ENCODE results near the gene SYNDIG1.

GRCh38 chr20:24617080-24617432 is 147.6 kb downstream of the SYNDIG1 start:
- TF ChIP-seq FOS (IDR thresholded peaks at IDR 0.05; ENCODE audit: low read depth, low read length) (no peak), POLR2A (IDR thresholded peaks at IDR 0.05; ENCODE audit: low read depth, low read length) (no peak), SMC3 (IDR thresholded peaks at IDR 0.05; ENCODE audit: low read depth, low read length) (no peak), MXI1 (IDR thresholded peaks at IDR 0.05; ENCODE audit: borderline replicate concordance, low read depth, low read length) (no peak), NFE2L2 (IDR thresholded peaks at IDR 0.05; ENCODE audit: low read depth, low read length) (no peak), CHD1 (IDR thresholded peaks at IDR 0.05; ENCODE audit: low read depth, low read length) (no peak), RAD21 (IDR thresholded peaks at IDR 0.05; ENCODE audit: low read length) (no peak), USF2 (IDR thresholded peaks at IDR 0.05; ENCODE audit: low read depth, low read length) (no peak), MAZ (IDR thresholded peaks at IDR 0.05; ENCODE audit: borderline replicate concordance, low read depth, low read length) (no peak), CEBPB (IDR thresholded peaks at IDR 0.05; ENCODE audit: low read depth, low read length) (no peak), RCOR1 (IDR thresholded peaks at IDR 0.05; ENCODE audit: insufficient replicate concordance, low read length) (no peak), MAFK (IDR thresholded peaks at IDR 0.05; ENCODE audit: low read depth, low read length) (no peak)
- TF ChIP-seq, protein P1, sequence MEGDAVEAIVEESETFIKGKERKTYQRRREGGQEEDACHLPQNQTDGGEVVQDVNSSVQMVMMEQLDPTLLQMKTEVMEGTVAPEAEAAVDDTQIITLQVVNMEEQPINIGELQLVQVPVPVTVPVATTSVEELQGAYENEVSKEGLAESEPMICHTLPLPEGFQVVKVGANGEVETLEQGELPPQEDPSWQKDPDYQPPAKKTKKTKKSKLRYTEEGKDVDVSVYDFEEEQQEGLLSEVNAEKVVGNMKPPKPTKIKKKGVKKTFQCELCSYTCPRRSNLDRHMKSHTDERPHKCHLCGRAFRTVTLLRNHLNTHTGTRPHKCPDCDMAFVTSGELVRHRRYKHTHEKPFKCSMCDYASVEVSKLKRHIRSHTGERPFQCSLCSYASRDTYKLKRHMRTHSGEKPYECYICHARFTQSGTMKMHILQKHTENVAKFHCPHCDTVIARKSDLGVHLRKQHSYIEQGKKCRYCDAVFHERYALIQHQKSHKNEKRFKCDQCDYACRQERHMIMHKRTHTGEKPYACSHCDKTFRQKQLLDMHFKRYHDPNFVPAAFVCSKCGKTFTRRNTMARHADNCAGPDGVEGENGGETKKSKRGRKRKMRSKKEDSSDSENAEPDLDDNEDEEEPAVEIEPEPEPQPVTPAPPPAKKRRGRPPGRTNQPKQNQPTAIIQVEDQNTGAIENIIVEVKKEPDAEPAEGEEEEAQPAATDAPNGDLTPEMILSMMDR (conservative IDR thresholded peaks at IDR 0.05; ENCODE audit: low read depth, low read length), result no peak
- TF ChIP-seq, protein P2, sequence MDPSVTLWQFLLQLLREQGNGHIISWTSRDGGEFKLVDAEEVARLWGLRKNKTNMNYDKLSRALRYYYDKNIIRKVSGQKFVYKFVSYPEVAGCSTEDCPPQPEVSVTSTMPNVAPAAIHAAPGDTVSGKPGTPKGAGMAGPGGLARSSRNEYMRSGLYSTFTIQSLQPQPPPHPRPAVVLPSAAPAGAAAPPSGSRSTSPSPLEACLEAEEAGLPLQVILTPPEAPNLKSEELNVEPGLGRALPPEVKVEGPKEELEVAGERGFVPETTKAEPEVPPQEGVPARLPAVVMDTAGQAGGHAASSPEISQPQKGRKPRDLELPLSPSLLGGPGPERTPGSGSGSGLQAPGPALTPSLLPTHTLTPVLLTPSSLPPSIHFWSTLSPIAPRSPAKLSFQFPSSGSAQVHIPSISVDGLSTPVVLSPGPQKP (IDR thresholded peaks at IDR 0.05; ENCODE audit: borderline replicate concordance, low read depth, low read length), result no peak

Data from IMR-90 (cell line).